GM04504 (cell line): ENCODE data around the gene OR52E2.

Experiments
- DNase-seq: peaks from one replicate; pipeline ENCODE4 v3.0.0-alpha.2; 2012; ENCODE audit warnings: low read depth

Gene OR52E2

GRCh38 chr11:5011254-5011653 lies 48.2 kb downstream of the OR52E2 start:
- DNase-seq = no peak
